GM21423 (cell line): ENCODE data around the gene EXOSC10.
"Not testable (repeated sequence)": the region's sequence is repeated elsewhere in the genome, so short reads cannot be mapped to it uniquely, and the experiment has no call there.

Source experiments
- ATAC-seq: cut with Tn5 transposase; IDR thresholded peaks from one replicate; pipeline ENCODE4 v1.9.1; 2021; ENCODE audit warnings: mild to moderate bottlenecking, moderate library complexity; ENCODE audit not compliant: unreplicated experiment

EXOSC10 gene

DNA sequence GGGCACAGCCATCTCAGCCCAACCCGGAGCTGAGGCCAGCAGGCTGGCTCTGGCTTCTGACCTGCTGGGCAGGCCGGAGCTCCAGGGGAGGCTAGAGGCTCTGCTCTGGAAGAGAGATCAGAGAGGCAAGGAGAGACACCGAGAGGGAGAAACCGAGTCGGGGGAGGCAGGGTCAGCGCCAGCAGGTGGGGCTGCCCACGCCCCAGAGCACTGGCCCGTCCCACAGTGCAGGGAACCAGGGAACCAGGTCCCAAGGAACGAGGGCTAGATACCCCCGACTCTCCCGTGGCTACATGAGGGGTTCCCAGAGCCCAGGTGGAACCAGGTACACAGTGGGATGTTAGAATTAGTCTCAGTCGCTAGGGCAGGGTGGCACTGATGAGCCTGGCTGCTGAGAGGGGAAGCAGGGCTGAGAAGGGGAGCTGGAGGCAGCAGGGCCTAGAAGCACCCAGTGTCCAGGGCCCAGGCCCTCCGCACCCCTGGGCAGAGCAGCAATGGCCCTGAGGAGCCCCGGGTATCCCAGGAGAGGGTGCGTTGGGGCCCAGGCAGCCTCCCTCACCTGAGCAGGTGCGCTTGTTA, 54.7 kb downstream of the EXOSC10 start:
- ATAC-seq = no peak

DNA sequence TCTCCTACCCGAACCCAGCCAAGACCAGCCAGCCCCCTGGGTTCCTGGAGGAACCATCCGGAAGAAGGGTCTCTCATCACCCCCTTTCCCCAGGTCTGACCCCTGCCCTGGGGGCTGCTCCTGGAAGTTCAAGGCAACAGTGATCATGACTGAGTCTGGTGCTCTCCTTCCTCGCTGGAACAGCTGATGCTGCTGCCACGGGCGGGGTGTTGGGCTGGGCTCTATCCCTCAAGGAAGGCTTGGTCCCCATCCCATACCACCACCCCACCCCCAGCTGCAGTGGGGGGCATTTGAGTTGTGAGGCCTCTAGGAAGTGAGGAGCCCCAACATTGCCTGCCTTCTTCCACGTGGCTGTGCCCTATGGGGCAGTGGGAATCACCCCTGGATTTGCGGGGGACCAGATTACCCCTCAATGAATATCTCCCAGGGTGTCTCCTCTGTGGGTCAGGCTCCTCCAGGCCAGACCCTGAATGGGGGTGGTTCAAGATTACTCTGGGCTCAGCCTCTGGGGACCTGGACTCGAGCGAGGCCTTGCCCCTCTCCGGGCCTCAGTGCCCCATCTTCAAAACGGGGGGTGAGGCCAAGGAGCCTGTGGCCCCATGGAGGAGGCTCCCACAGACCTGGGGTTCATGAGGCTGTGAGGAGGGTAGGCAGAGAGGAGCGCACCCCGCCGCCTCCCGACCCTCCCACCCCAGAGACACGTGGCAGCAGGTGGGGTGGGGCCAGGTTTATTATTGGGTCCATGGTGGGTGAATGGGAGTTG, 55.4 kb downstream of the EXOSC10 start:
- no peak for ATAC-seq

DNA sequence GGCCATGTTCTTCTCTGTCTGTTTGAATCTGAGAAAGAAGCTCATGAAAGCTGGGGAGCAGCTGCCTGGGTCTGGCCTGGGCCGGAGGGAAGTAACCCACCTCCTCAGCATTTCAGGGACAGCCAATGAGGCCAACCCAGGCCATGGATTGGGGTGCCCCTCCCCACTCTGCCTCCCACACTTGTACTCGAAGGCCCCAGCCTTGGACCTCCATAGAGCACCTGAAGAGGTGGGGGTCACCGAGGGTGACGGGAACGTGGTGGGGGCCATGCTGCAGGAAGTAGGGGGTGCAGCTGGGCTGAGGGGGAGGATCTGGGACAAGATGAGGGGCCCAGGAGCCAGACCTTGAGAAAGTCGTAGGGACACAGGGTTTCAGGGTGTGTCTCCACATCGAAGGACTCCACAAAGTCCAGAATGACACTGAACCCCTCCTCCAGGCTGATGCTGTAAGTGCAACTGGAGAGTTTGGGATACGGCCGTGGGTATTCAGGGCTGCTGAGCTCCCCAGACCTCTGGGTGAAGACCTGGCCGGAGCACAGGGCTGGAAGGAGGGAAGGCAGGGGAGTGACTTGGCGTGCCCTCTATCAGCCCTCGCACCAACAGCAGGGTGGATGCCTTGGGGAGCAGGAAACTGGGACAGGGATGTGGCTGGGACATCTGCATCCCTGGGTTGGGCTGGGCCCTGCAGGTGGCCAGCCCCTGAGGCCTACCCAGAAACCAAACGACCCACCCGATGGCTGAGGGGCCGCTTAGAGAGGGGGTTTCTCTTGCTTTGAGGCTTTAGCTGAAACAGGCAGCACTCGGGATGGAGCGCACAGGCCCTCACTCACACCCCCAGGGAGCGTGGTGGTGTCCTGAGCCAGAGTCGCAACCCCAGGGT, 56.4 kb downstream of the EXOSC10 start:
- no peak for ATAC-seq

DNA sequence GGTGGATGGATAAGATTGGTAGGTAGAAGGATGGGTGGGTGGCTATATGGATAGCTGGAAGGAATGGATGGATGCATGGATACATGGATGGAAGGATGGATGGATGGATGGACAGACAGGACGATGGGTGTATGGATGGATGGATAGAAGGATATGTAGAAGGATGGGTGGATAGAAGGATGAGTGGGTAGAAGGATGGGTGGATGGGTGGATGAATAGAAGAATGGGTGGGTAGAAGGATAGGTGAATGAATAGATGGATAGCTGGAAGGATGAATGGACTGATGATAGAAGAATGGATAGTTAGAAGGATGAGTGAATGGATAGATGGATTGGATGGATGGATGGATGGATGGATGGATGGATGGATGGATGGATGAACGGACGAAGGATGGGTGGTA, 57.6 kb downstream of the EXOSC10 start:
- no peak for ATAC-seq

DNA sequence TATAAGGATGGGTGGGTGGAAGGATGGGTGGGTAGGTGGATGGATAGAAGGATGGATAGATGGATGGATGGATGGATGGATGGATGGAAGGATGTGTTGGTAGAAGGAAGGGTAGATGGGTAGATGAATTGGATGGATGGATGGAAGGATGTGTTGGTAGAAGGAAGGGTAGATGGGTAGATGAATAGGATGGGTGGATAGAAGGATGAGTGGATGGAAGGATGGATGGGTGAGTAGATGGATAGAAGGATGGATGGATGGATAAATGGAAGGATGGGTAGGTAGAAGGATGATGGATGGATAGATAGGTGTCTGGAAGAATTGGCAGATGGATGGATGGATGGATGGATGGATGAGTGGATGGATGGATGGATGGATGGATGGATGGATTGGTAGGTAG, 58.6 kb downstream of the EXOSC10 start:
- no peak for ATAC-seq

DNA sequence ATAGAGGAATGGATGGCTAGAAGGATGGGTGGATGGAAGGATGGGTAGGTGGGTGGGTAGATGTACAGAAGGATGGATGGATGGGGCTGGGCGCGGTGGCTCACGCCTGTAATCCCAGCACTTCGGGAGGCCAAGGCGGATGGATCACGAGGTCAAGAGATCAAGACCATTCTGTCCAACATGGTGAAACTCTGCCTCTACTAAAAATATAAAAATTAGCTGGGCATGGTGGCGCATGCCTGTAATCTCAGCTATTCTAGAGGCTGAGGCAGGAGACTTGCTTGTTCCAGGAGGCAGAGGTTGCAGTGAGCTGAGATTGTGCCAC, 59.6 kb downstream of the EXOSC10 start:
- not testable (repeated sequence) for ATAC-seq

DNA sequence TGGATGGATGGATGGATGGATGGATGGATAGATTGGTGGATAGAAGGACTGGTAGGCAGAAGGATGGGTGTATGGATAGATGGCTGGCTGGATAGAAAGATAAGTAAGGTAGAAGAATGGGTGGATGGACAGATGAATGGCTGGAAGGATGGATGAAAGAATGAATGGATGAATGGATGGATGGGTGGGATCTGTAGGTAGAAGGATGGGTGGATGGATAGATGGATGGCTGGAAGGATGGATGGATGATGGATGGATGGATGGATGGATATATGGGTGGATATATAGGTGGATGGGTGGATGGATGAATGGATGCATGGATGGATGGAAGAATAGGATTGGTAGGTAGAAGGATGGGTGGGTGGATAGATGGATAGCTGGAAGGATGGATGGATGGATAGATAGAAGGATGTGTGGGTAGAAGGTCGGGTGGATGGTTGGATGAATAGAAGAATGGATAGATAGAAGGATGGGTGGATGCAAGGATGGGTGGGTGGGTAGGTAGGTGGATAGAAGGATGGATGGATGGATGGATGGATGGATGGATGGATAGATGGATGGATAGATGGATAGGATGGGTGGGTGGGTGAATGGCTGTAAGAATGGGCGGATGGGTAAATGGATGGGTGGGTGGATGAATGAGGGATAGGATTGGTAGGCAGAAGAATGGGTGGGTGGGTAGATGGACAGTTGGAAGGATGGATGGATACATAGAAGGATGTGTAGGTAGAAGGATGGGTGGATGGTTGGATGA, 60.1 kb downstream of the EXOSC10 start:
- ATAC-seq = no peak

DNA sequence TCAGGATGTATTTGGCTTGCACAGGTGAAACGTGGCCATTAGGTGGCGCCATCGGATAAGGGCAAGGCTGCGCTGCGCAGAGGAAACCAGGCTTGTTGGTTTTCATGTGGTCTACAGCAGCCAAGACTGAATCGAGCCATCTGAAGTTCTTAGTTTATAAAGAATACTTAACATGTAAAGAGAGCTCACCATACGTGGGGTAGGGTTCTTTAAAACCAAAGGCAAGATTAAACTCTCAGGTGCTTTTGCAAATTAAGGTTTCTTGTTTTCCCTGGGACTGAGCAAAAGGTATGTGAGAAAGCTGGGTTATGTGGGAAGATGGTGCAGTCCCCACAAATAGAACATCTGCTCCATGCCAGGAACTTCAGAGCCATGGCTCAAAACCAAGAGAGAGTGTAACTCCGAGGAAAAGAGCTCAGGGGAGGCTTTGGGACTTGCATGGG, 61.9 kb downstream of the EXOSC10 start:
- peak; percentile 59 for ATAC-seq

DNA sequence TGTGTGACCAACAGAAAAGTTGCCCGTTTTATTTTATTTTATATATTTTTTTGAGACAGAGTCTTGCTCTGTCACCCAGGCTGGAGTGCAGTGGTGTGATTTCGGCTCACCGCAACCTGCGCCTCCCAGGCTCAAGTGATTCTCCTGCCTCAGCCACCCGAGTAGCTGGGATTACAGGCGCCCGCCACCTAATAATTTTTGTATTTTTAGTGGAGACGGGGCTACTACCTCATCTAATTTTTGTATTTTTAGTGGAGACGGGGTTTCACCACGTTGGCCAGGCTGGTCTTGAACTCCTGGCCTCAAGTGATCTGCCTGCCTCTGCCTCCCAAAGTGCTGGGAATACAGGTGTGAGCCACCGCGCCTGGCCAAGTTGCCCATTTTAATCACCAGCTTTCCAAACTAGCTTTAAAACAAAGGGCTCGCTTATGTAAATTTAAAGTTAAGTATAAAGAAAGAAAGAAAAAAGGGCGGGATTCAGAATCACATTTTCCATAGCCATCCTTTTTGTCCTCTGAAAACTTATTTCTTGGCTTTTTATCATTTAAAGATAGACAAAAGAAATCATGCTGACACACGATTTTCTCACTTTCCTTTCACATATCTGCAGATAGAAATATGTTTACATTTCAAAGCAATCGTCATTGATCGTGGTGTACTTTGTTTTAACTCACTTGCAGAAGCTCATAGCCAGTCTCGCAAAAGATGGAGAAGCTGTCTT, 62.5 kb downstream of the EXOSC10 start:
- not testable (repeated sequence) for ATAC-seq

DNA sequence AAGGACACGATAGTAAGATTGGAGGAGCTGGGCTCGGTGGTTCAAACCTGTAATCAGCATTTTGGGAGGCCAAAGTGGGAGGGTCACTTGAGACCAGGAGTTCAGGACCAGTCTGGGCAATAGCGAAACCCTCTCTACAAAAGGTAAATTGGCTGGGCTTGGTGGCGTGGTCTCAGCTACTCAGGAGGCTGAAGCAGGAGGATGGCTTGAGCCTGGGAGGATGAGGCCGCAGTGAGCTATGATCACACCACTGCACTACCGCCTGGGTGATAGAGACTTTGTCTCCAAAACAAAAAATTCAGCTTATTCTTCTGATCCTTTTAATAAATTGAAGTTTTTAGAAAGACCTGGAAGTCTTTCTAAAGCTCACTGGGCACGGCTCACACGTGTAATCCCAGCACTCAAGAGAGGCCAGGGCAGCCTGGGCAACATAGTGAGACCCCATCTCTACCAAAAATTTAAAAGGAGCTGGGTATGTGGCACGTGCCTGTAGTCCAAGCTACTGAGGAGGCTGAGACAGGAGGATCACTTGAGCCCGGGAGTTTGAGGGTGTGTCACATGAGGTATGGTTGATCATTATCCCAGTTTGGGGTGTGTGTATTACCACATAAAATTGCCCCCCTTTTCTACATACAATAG, 67.9 kb downstream of the EXOSC10 start:
- no peak for ATAC-seq

DNA sequence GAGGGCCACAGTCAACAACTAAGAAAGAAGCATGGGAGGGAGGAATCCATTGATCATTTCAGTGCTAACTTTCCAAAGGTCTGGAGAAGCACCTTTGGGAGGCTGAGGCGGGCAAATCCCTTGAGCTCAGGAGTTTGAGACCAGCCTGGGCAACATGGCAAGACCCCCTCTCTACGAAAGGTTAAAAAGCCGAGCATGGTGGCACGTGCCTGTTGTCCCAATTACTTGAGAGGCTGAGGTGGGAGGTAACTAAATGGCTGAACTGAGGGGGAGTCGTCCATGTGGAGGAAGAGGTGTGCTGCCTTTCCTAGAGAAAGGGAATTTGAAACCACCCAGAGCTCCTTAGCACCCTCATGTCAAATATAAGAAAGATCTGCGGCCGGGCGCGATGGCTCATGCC, 68.8 kb downstream of the EXOSC10 start:
- no peak for ATAC-seq

DNA sequence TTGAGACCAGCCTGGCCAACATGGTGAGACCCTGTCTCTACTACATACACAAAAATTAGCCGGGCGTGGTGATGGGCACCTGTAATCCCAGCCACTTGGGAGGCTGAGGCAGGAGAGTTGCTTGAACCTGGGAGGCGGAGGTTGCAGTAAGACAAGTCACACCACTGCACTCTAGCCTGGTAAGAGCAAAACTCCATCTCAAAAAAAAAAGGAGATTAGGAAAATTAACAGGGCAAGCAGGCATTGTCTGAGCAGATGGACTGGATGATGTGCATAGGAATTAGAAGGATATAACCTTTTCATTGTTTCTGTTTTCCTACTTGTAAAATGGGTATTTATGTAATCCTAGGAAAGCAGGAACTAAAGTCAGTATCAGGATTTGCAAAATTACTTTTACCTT, 71.7 kb downstream of the EXOSC10 start:
- ATAC-seq = no peak

DNA sequence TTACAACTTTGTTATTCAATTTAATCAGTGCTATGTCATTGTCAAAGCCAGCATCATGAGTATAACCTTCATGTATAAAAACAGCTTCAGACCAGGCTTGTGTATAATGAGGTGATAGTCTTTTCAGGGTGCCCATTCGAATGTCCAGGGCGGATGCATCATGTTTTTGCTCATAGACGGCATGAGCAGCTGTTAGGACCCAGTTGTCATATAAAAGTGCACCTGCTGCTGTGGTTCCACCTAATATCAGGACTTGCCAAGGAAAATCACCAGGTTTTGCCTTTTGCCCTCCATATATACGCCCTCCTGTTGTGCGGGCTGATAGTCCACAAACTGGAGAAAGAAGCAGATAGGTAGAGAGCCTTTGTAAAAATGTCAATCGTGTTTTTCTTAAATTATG, 72.4 kb downstream of the EXOSC10 start:
- no peak for ATAC-seq

DNA sequence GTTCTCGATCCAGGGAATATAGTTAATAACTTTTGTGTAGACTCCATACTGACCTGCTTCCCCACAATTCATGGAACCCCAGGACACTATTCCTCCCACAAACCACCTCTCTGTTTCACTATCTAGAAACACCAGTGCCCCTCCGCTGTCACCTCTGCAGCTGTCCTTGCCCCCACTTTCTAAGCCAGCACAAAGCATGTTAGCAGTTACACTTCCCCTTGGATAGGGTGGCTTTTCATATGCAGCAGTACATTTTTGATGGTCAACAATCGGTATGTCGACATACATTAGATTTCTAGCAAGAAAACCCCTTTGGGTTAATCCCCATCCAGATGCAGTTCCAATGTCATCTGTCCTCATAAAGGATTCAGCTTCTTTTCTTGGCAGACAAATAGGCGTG, 72.8 kb downstream of the EXOSC10 start:
- no peak for ATAC-seq

DNA sequence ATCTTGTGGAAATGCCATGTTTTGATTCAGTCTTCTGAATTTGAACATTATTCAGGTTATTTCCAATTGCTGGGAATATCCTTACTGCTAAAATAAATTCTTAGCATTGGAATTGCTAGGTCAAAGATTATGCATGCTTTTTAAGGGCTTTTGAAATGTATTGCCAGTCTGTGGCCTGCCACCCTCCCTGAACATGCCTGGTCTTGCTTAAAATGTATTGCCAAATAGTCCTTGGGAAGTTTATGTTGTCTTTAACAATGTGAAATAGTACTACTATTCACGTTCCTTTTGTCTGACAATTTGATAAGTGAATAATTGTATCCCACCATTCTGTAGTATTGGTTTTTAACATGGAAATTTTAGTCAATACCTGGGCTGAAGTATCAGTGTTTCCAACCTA, 73.6 kb downstream of the EXOSC10 start:
- ATAC-seq = no peak

DNA sequence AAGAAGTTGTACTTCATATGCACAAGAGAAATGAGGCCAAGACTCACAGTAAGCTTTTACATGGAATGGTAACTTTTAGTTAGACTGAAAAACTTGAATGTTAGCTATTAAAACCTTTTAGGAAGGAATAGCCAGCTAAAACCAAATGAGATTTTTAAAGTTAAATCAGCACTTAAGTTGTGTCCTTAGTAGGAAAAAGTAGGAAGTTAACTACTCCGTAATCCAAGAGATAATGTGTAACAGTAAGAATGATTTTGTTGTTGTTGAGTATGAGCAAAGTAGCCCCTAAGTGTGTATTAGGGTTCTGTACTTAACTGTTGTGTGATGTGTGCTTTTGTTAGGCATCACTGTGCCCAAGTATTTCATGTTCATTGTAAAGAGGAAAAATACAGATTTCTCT, 74.1 kb downstream of the EXOSC10 start:
- no peak for ATAC-seq

DNA sequence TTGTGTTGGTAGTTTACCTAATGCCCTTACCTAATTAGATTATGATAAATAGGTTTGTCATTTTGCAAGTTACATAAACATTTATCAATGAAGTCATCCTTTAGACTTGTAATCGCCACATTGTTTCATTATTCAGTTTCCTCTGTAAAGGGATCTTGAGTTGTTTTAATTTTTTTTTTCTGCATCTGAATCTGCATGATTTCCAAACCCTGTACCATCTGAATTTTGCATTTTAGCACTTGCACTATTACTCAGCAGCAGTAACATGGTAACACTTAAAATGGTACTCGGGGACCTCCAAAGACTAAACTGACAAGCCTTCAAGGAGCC, 74.8 kb downstream of the EXOSC10 start:
- ATAC-seq = no peak

DNA sequence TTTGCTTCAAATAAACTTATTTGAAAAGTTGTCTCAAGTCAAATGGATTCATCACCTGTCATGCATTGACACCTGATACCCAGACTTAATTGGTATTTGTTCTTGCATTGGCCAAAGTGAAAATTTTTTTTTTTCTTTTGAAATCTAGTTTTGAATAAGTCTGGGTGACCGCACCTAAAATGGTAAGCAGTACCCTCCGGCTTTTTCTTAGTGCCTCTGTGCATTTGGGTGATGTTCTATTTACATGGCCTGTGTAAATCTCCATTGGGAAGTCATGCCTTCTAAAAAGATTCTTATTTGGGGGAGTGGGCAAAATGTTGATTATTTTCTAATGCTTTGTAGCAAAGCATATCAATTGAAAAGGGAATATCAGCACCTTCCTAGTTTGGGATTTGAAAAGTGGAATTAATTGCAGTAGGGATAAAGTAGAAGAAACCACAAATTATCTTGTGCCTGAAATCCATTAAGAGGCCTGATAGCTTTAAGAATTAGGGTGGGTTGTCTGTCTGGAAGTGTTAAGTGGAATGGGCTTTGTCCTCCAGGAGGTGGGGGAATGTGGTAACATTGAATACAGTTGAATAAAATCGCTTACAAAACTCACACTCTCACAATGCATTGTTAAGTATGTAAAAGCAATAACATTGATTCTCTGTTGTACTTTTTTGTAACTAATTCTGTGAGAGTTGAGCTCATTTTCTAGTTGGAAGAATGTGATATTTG, 75.4 kb downstream of the EXOSC10 start:
- no peak for ATAC-seq

DNA sequence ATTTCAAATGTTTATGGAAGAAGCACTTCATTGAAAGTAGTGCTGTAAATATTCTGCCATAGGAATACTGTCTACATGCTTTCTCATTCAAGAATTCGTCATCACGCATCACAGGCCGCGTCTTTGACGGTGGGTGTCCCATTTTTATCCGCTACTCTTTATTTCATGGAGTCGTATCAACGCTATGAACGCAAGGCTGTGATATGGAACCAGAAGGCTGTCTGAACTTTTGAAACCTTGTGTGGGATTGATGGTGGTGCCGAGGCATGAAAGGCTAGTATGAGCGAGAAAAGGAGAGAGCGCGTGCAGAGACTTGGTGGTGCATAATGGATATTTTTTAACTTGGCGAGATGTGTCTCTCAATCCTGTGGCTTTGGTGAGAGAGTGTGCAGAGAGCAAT, 76.5 kb downstream of the EXOSC10 start:
- ATAC-seq = no peak

DNA sequence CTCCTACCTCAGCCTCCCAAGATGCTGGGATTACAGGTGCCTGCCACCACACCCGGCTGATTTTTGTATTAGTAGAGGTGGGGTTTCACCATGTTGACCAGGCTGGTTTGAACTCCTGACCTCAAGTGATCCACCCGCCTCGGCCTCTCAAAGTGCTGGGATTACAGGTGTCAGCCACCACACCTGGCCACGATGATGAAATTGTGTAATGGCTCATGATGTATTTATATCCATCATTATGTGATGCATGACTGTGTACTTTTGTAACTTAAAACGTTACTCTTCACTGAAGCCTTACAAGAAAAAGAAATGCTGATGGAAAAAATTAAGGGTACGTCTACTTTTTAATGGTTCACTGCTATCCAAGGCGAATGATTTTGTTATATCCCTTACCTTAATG, 79.7 kb downstream of the EXOSC10 start:
- ATAC-seq = no peak
